Liver (tissue), 9 donors: ENCODE results near the gene MYO18B. TPM values are rescaled to one million over a fixed set of nuclear protein-coding genes. Genes with fewer than 3 reads are reported as not detected.

Experiments
- DNase-seq: peaks from one replicate; pipeline ENCODE4 v3.0.0-alpha.2; 2017; ENCODE audit warnings: low spot score
- H3K27ac ChIP-seq, 2 donors: one replicate each; pipeline ENCODE4 v1.7.0; 2013; ENCODE audit warnings: inconsistent platforms in 2 of 2, low read length in 2 of 2, control low read depth in 1 of 2, low read depth in 1 of 2, mild to moderate bottlenecking in 1 of 2
- H3K27me3 ChIP-seq, 4 donors: one replicate each; pipeline versions ENCODE4 v1.6.1 to v1.7.0; 2013; ENCODE audit warnings: low read length in 3 of 4, inconsistent platforms in 1 of 4, mild to moderate bottlenecking in 1 of 4, moderate library complexity in 1 of 4; ENCODE audit not compliant: control insufficient read depth in 4 of 4, insufficient read depth in 4 of 4
- H3K36me3 ChIP-seq, 4 donors: one replicate each; pipeline versions ENCODE4 v1.6.1 to v1.7.0; 2013; ENCODE audit warnings: low read length in 3 of 4, mild to moderate bottlenecking in 3 of 4, low read depth in 1 of 4, moderate library complexity in 1 of 4; ENCODE audit not compliant: control insufficient read depth in 4 of 4, insufficient read depth in 3 of 4
- H3K4me1 ChIP-seq, 4 donors: one replicate each; pipeline versions ENCODE4 v1.6.1 to v1.7.0; 2013; ENCODE audit warnings: low read length in 3 of 4, mild to moderate bottlenecking in 3 of 4, moderate library complexity in 1 of 4; ENCODE audit not compliant: control insufficient read depth in 4 of 4, insufficient read depth in 4 of 4
- H3K4me3 ChIP-seq, 3 donors: one replicate each; pipeline versions ENCODE4 v1.6.1 to v1.7.0; 2013; ENCODE audit warnings: low read length in 3 of 3, control low read depth in 1 of 3, low read depth in 1 of 3, mild to moderate bottlenecking in 1 of 3
- H3K9ac ChIP-seq, 2 donors: one replicate each; pipeline ENCODE4 v1.7.0; 2013; ENCODE audit warnings: low read length in 2 of 2, mild to moderate bottlenecking in 2 of 2, moderate library complexity in 2 of 2, control low read depth in 1 of 2, low read depth in 1 of 2
- H3K9me3 ChIP-seq, 4 donors: one replicate each; pipeline versions ENCODE4 v1.6.1 to v1.7.0; 2013; ENCODE audit warnings: low read length in 3 of 4; ENCODE audit not compliant: control insufficient read depth in 4 of 4
- ATF3 ChIP-seq: IDR thresholded peaks from 2 replicates; pipeline ENCODE4 v1.6.1; 2016; ENCODE audit warnings: antibody characterized with exemption
- CTCF ChIP-seq: fragments of 150-350 bp; IDR thresholded peaks from 2 replicates; pipeline ENCODE4 v1.5.1; 2017; ENCODE audit warnings: improper control_type of control experiment, low read depth, low read length; ENCODE audit not compliant: missing input control
- EGR1 ChIP-seq, 2 donors: IDR thresholded peaks; 2 replicates each; pipeline ENCODE4 v1.6.1; 2016 to 2018; ENCODE audit warnings: antibody characterized with exemption in 2 of 2, low read depth in 2 of 2
- FOXA1 ChIP-seq: IDR thresholded peaks from 2 replicates; pipeline ENCODE4 v1.6.1; 2016; ENCODE audit warnings: antibody characterized with exemption
- FOXA2 ChIP-seq: IDR thresholded peaks from 2 replicates; pipeline ENCODE4 v1.6.1; 2016; ENCODE audit warnings: antibody characterized with exemption
- GABPA ChIP-seq, 2 donors: IDR thresholded peaks in 1 of 2; conservative IDR thresholded peaks in 1 of 2; 2 replicates each; pipeline ENCODE4 v1.6.1; 2016; ENCODE audit warnings: antibody characterized with exemption in 2 of 2, mild to moderate bottlenecking in 1 of 2, moderate library complexity in 1 of 2
- HNF4A ChIP-seq, 2 donors: conservative IDR thresholded peaks; 2 replicates each; pipeline ENCODE4 v1.6.1; 2016; ENCODE audit warnings: antibody characterized with exemption in 2 of 2, mild to moderate bottlenecking in 2 of 2
- HNF4G ChIP-seq: IDR thresholded peaks from 2 replicates; pipeline ENCODE4 v1.6.1; 2016; ENCODE audit warnings: antibody characterized with exemption
- JUND ChIP-seq, 2 donors: IDR thresholded peaks; 2 replicates each; pipeline ENCODE4 v1.6.1; 2016; ENCODE audit warnings: antibody characterized with exemption in 2 of 2
- MAX ChIP-seq: IDR thresholded peaks from 2 replicates; pipeline ENCODE4 v1.6.1; 2016; ENCODE audit warnings: antibody characterized with exemption
- NR2F2 ChIP-seq: IDR thresholded peaks from 2 replicates; pipeline ENCODE4 v1.6.1; 2016; ENCODE audit warnings: antibody characterized with exemption
- RAD21 ChIP-seq, 2 donors: IDR thresholded peaks; 2 replicates each; pipeline ENCODE4 v1.6.1; 2016; ENCODE audit warnings: antibody characterized with exemption in 2 of 2, mild to moderate bottlenecking in 2 of 2
- REST ChIP-seq: IDR thresholded peaks from 2 replicates; pipeline ENCODE4 v1.6.1; 2016; ENCODE audit warnings: antibody characterized with exemption, mild to moderate bottlenecking
- RXRA ChIP-seq, 2 donors: IDR thresholded peaks; 2 replicates each; pipeline ENCODE4 v1.6.1; 2017 to 2018; ENCODE audit warnings: antibody characterized with exemption in 2 of 2, mild to moderate bottlenecking in 1 of 2
- SP1 ChIP-seq: IDR thresholded peaks from 2 replicates; pipeline ENCODE4 v1.6.1; 2018; ENCODE audit warnings: antibody characterized with exemption, mild to moderate bottlenecking
- TAF1 ChIP-seq: conservative IDR thresholded peaks from 2 replicates; pipeline ENCODE4 v1.6.1; 2016; ENCODE audit warnings: antibody characterized with exemption, mild to moderate bottlenecking
- YY1 ChIP-seq: IDR thresholded peaks from 2 replicates; pipeline ENCODE4 v1.6.1; 2016; ENCODE audit warnings: antibody characterized with exemption, mild to moderate bottlenecking
- WGBS: extraction: QIAGEN DNeasy Blood & Tissue Kit; methylation state at CpG from one replicate; pipeline ENCODE4 v1.1.7; 2013; 5-methylcytosine and 5-hydroxymethylcytosine counted together
- polyA plus RNA-seq, 2 donors: library from polyadenylated mRNA; stranded (reverse) in 1 of 2; unstranded in 1 of 2; fragments of 200-250 nt in 1 of 2; fragments of >200 nt in 1 of 2; fragmentation: Nextera tagmentation in 1 of 2; extraction: Ambion mirVana in 1 of 2; gene quantifications; one replicate each; pipeline versions ENCODE4 v1.2.1 to v1.2.3, GENCODE V29; 2013 to 2015
- total RNA-seq, 2 donors: library from RNA; depleted of rRNA; stranded (reverse); fragments of >200 nt; gene quantifications; one replicate each; pipeline ENCODE4 v1.2.3, GENCODE V29; 2014
- TF ChIP-seq, protein P1 (sequence below): IDR thresholded peaks from 2 replicates; pipeline ENCODE4 v1.6.1; 2016; ENCODE audit warnings: antibody characterized with exemption
- donor health status: healthy.
- donor health status: healthy.
- donor health status: healthy.
- donor health status: healthy.
- donor health status: healthy.

The MYO18B gene
- total and polyA plus RNA-seq, 4 donors: under 0.01 to 4.2 (median 0.02) TPM; not detected in 1

DNA sequence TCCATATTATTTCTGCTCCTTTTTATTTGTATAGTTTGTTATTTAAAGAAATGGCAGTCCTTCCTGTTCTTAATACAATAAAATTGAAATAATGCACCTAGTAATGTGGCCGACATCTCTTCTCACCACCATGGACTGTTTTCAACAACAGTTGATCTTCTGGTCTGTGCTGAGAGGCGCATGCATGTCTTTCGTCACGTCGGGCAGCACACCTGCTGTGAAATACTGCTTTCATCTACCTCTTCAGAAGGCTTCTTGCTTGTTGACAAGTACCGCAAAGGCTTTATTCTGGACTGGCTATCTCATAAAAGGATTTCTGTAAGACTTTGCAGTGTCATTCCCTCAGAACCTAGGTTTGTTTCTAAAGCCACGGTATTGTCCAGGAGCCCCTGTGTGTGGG lies 13.9 kb upstream of the MYO18B start:
- Histone ChIP-seq H3K9ac (no peak overlapping the region), H3K4me1 (no peaks in the 10 kb centered on the region), H3K27ac (no peak overlapping the region), H3K9me3 (no peaks in the 10 kb centered on the region), H3K36me3 (no peaks in the 10 kb centered on the region), H3K27me3 (no peaks in the 10 kb centered on the region), H3K4me3 (no peak overlapping the region)
- WGBS: 89% methylated on average over 7 of the region's 7 CpGs
- TF ChIP-seq FOXA2 (no peak), SP1 (no peak), GABPA (IDR thresholded peaks at IDR 0.05 in 1 of 2, conservative IDR thresholded peaks at IDR 0.05 in 1 of 2) (no peak), RAD21 (IDR thresholded peaks at IDR 0.05) (no peak), HNF4A (conservative IDR thresholded peaks at IDR 0.05) (no peak), NR2F2 (no peak)
- TF ChIP-seq, protein P1, sequence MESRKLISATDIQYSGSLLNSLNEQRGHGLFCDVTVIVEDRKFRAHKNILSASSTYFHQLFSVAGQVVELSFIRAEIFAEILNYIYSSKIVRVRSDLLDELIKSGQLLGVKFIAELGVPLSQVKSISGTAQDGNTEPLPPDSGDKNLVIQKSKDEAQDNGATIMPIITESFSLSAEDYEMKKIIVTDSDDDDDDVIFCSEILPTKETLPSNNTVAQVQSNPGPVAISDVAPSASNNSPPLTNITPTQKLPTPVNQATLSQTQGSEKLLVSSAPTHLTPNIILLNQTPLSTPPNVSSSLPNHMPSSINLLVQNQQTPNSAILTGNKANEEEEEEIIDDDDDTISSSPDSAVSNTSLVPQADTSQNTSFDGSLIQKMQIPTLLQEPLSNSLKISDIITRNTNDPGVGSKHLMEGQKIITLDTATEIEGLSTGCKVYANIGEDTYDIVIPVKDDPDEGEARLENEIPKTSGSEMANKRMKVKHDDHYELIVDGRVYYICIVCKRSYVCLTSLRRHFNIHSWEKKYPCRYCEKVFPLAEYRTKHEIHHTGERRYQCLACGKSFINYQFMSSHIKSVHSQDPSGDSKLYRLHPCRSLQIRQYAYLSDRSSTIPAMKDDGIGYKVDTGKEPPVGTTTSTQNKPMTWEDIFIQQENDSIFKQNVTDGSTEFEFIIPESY: no peak
- DNase-seq: no peak

DNA sequence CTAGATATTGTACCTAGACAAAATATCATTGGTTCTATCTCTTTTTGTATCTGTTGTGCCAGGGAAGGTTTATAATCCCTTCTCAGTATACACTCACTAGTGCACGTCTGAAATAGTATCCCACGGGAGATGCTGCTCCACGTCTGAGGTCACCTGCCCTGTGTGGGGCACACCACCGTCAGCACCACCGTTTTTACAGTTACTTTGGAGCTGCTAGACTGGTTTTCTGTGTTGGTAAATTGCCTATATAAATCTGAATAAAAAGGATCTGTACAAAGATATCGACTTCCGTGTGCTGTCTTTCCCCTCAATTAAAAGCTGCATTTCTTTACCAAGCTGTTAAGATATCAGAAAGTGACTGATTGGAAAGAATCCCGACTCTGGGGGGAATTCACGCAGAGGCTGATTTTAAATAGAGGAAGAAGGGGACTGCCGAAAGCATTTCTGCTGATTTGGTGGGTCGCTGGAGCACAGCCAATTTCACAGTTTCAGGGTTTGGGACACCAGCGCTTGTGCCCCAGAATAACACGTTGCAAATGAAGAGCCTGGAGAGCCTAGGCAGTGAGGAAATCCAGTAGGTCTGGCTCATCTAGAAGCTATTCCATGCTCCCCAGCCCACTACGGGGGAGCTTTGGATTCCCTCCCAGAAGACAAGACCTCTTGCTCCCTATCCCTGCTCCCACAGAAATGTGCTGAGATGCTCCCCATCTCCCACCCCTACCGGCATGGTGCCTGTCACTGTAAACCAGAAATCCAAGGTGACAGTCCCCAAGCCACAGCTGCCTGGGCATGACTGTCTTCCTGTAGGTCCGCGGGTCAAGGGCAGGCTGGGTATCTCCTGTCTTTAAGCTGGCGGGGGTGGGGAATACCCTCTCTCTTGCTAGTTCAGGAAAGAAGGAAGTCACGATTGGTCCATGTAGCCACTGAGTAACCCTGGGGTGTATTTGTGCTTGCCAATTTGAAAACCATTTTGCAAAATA lies 12.7 kb upstream of the MYO18B start:
- no peak overlapping the region for H3K27ac ChIP-seq
- no peak overlapping the region for H3K4me3 ChIP-seq
- H3K9ac ChIP-seq: no peak overlapping the region
- no peaks in the 10 kb centered on the region for H3K27me3 ChIP-seq
- DNase-seq: no peak
- no peaks in the 10 kb centered on the region for H3K4me1 ChIP-seq
- H3K9me3 ChIP-seq: no peaks in the 10 kb centered on the region
- no peaks in the 10 kb centered on the region for H3K36me3 ChIP-seq
- WGBS: 73% methylated on average over 19 of the region's 19 CpGs
- no peak for TF ChIP-seq ATF3
- no peak for TF ChIP-seq JUND (IDR thresholded peaks at IDR 0.05)
- TF ChIP-seq HNF4G: no peak
- TF ChIP-seq FOXA1: no peak
- no peak for TF ChIP-seq HNF4A (conservative IDR thresholded peaks at IDR 0.05)
- no peak for TF ChIP-seq EGR1 (IDR thresholded peaks at IDR 0.05; ENCODE audit: low read depth in 2 of 2)
- no peak for TF ChIP-seq CTCF
- TF ChIP-seq FOXA2: no peak
- TF ChIP-seq SP1: no peak
- TF ChIP-seq TAF1: no peak
- no peak for TF ChIP-seq NR2F2
- TF ChIP-seq RAD21 (IDR thresholded peaks at IDR 0.05): no peak
- TF ChIP-seq, protein P1: no peak
- no peak for TF ChIP-seq YY1
- no peak for TF ChIP-seq RXRA (IDR thresholded peaks at IDR 0.05)
- no peak for TF ChIP-seq GABPA (IDR thresholded peaks at IDR 0.05 in 1 of 2, conservative IDR thresholded peaks at IDR 0.05 in 1 of 2)
- TF ChIP-seq MAX: no peak
- TF ChIP-seq REST: no peak
